Ectodermal cell (in vitro differentiated cells): ENCODE results near the gene PDE5A.

Source experiments
- H3K27ac ChIP-seq: 2 replicates; pipeline ENCODE4 v1.7.0; 2013; ENCODE audit warnings: mild to moderate bottlenecking, low read depth, low read length; ENCODE audit not compliant: insufficient read depth, poor library complexity, severe bottlenecking
- H3K27me3 ChIP-seq: 2 replicates; pipeline ENCODE4 v1.7.0; 2013; ENCODE audit warnings: mild to moderate bottlenecking, low read length; ENCODE audit not compliant: insufficient read depth, control insufficient read depth, poor library complexity, severe bottlenecking
- H3K36me3 ChIP-seq: one replicate; pipeline ENCODE4 v1.7.0; 2013; ENCODE audit warnings: low read length; ENCODE audit not compliant: control insufficient read depth, insufficient read depth
- H3K4me1 ChIP-seq: one replicate; pipeline ENCODE4 v1.7.0; 2013; ENCODE audit warnings: low read length; ENCODE audit not compliant: control insufficient read depth, insufficient read depth
- H3K4me3 ChIP-seq: 2 replicates; pipeline ENCODE4 v1.7.0; 2013; ENCODE audit warnings: low read depth, low read length, control low read depth; ENCODE audit not compliant: insufficient read depth
- H3K9me3 ChIP-seq: 2 replicates; pipeline ENCODE4 v1.7.0; 2013; ENCODE audit warnings: mild to moderate bottlenecking, low read length, moderate library complexity; ENCODE audit not compliant: control insufficient read depth
- WGBS, 2 experiments: methylation state at CpG; one replicate each; pipeline ENCODE4 v1.1.7; 2013; ENCODE audit warnings: missing lambda C conversion rate in 2 of 2; 5-methylcytosine and 5-hydroxymethylcytosine counted together

The PDE5A gene

GRCh38 chr4:119525771-119526712 lies 102.6 kb downstream of the PDE5A start:
- Histone ChIP-seq H3K9me3 (no peaks in the 10 kb centered on the region), H3K27me3 (no peaks in the 10 kb centered on the region), H3K27ac (no peak overlapping the region), H3K4me1 (peaks cover 2% of the 10 kb centered on the region), H3K36me3 (no peaks in the 10 kb centered on the region), H3K4me3 (no peak overlapping the region)
- 91 to 99% methylated on average over 3 of the region's 3 CpGs for WGBS, 2 experiments

DNA sequence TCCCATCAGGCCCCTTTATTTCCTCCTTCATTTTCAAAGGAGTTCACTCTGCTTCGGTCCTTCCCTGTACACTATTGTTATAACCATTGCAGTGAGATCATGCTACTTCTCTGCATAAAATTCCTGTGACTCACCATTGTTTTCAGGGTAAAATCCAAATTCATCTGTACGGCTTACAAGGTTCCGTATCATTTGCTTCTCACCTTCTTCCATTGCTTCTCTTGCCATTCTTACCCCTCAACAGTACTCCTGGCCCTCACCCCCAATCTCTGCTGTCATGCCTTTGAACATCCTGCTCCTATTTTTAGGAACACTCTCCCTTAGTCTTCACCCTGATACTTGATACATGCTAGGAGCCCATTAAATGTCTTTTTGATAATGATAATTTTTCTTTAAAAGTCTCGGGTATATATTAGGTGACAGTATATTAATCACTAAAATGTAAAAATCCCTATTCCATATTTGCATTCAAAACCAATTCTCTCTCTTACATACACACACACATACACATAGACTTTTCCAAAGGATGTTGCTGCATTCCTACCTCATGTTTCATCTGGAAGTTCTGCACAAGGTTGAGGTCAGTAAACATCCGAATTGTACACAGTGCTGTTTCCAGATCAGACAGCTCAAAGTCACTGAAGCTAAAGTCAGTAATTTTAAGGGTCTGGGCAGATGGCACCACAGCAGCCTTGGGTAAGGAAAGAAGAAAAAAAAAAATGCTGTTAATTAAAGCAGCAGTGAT lies 103.4 kb downstream of the PDE5A start:
- Histone ChIP-seq H3K36me3 (no peaks in the 10 kb centered on the region), H3K27ac (no peak overlapping the region), H3K9me3 (no peaks in the 10 kb centered on the region), H3K4me3 (no peak overlapping the region), H3K27me3 (no peaks in the 10 kb centered on the region), H3K4me1 (peaks cover 2% of the 10 kb centered on the region)
- 92 to 96% methylated on average over 4 of the region's 5 CpGs for WGBS, 2 experiments

DNA sequence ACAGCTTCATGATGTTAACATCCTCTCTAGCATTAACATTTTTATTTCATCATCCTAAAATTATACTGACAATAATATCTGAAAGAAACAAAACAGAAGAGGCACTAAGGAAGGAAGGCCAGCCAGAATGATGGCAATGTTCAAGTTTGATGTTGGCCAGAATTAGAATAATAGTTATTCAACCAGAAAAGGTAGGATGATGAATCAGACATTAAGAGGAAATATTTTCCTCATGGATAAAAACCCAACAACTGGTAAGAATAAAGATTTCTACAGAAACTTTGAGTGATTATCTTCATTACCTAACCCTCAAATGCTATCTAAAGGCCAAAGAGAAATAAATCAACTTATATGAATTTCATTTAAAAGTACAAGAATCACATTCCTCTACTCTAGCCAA lies 105.2 kb downstream of the PDE5A start:
- H3K9me3 ChIP-seq, result no peaks in the 10 kb centered on the region
- no peaks in the 10 kb centered on the region for H3K36me3 ChIP-seq
- H3K4me3 ChIP-seq, result no peak overlapping the region
- H3K4me1 ChIP-seq, result peaks cover 4% of the 10 kb centered on the region
- H3K27ac ChIP-seq, result no peak overlapping the region
- H3K27me3 ChIP-seq, result no peaks in the 10 kb centered on the region

GRCh38 chr4:119521268-119521667 lies 107.3 kb downstream of the PDE5A start:
- Histone ChIP-seq H3K4me1 (peaks cover 2% of the 10 kb centered on the region), H3K9me3 (no peaks in the 10 kb centered on the region), H3K4me3 (no peak overlapping the region), H3K36me3 (no peaks in the 10 kb centered on the region), H3K27me3 (no peaks in the 10 kb centered on the region), H3K27ac (no peak overlapping the region)
- WGBS, 2 experiments, result 92 to 97% methylated on average over 2 to 4 of the region's 4 CpGs

DNA sequence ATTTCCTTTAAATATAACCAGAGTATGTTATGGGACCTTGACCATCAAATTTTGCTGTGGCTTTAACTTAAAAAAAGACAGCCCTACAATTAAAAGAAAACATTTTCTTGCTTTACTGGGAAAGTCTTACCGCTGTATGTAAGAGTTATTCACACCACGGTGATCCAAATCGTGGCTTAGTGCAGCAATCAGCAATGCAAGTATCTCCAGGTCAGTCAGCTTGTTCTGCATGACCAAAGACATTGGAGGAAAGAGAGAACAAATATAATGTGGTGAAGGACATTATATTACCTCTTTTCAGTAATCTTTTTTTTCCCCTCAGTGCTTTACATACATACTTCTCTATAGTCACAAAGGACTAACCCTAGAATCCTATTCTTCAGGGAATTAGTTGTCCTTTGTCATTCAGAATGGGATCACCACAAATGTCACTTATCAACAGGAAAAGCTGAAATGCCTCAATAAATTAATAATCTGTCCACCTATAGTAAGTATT lies 109.6 kb downstream of the PDE5A start:
- Histone ChIP-seq H3K36me3 (no peaks in the 10 kb centered on the region), H3K4me1 (peaks cover 2% of the 10 kb centered on the region), H3K9me3 (no peaks in the 10 kb centered on the region), H3K27ac (no peak overlapping the region), H3K4me3 (no peak overlapping the region), H3K27me3 (no peaks in the 10 kb centered on the region)
- WGBS, 2 experiments, result 61 to 64% methylated on average over 3 of the region's 3 CpGs

GRCh38 chr4:119518230-119518892 lies 110.2 kb downstream of the PDE5A start:
- peaks cover 2% of the 10 kb centered on the region for H3K4me1 ChIP-seq
- no peak overlapping the region for H3K4me3 ChIP-seq
- WGBS, 2 experiments, result 84 to 93% methylated on average over 2 to 3 of the region's 3 CpGs
- H3K9me3 ChIP-seq, result no peaks in the 10 kb centered on the region
- no peak overlapping the region for H3K27ac ChIP-seq
- H3K27me3 ChIP-seq, result no peaks in the 10 kb centered on the region
- no peaks in the 10 kb centered on the region for H3K36me3 ChIP-seq

DNA sequence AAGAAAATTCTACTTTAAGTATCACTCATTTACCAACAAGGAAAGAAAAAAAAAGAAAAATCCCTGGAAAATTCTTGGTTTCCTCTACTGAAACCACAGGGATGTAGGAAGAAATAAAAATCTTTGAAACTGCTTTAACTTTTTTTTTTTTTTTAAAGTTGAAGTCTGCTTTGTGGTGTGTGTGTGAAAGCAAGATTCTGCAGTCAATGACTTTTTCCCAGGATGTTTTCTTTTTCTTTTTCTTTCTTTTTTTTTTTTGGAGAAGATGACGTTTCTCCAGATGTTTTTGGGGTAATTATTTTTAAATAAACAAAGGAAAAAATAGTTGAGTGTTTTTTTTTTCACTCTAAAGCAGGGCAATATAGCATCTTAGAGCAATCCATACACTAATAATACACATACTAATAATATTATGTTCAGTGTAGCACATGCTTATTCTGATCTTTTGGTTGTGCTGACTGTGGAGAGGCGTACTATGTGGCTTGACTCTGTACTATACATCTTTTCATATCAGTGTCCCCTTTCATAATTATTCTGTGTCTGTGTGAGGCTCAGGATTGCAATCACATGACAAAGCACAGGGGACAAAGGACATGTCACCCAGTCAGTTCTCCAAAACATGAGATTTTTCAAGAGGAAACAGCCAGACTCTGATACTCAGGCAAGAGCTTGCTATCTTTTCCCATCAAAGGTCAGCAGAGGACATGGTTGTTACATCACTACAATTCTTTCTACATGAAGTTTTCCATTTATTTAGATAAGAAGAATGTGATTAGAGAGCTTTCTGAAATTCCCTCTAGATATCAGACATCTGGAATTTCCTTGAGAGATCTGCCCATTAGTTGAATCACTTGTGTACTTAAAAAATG lies 111.0 kb downstream of the PDE5A start:
- 100% methylated on average over 1 of the region's 2 CpGs for WGBS, 2 experiments
- Histone ChIP-seq H3K27me3 (no peaks in the 10 kb centered on the region), H3K27ac (no peak overlapping the region), H3K4me1 (peaks cover 2% of the 10 kb centered on the region), H3K4me3 (no peak overlapping the region), H3K36me3 (no peaks in the 10 kb centered on the region), H3K9me3 (no peaks in the 10 kb centered on the region)

DNA sequence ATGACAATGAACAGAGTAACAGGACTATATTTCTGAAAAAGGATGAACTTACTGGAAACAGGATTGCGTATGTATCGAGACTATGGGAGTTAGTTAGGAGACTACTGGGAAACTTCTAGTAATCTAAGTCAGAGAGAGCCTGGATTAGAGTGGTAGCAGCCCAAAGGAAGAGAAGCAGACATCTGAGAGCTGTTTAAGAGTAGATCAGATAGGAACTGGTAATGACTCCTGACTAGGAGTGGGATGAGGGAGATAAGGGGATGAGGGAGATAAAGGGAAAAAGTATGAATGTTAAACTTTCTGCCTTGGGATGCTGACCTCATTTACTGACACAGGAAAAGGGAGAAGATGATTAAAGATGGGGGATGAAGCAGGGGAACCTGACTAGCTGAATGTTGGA lies 116.2 kb downstream of the PDE5A start:
- Histone ChIP-seq H3K36me3 (no peaks in the 10 kb centered on the region), H3K4me1 (no peaks in the 10 kb centered on the region), H3K27ac (no peak overlapping the region), H3K4me3 (no peak overlapping the region), H3K27me3 (no peaks in the 10 kb centered on the region), H3K9me3 (no peaks in the 10 kb centered on the region)
- WGBS, 2 experiments, result 94 to 97% methylated on average over 2 of the region's 2 CpGs

DNA sequence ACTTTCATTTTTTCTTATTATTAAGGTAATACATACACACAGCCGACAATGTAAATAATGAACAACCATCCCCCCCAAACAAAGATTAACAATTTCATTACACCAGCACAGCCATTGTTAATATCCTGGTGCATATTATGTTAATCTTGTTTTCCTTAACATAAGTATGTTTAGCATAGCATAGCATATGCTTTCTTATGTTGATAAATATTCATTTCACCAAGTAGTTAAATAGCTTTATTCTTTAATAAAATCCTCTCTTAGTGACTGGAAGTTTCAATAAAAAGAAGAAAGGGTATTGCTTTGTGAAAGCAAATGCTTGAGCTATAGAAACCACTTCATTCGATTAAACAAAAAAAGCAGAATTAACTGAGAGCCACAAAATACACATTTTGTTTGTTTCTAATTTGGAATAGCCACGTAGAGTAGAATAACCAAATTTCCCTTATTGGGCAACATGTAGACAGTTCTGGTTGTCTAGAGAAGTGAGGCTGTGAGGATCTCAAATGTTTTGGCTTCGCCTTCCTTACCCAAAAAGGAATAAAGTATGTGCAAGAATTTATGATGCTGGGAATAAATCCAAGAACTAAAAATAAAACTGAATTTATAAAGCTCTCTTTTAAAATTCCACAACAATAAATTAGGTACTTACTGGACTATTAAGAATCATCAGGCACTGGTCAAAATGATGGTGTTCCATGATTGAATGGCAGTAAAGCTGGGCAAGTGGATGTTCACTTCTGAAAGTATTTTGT lies 118.0 kb downstream of the PDE5A start:
- Histone ChIP-seq H3K4me3 (no peak overlapping the region), H3K27ac (no peak overlapping the region), H3K27me3 (no peaks in the 10 kb centered on the region), H3K9me3 (no peaks in the 10 kb centered on the region), H3K4me1 (no peaks in the 10 kb centered on the region), H3K36me3 (no peaks in the 10 kb centered on the region)
- WGBS, 2 experiments, result 92 to 100% methylated on average over 2 to 4 of the region's 4 CpGs
